MM.1S (cell line): Measurements from ENCODE around the gene MRPS2.

Experiments
- DNase-seq: peaks from one replicate; pipeline ENCODE4 v3.0.0-alpha.2; 2015
- H2AFZ ChIP-seq: fragments of 300-600 bp; sonication (generic); 2 replicates; pipeline ENCODE4 v1.6.0; 2016; ENCODE audit warnings: antibody characterized with exemption, low read length
- H3F3A ChIP-seq: fragments of 300-600 bp; sonication (generic); 2 replicates; pipeline ENCODE4 v1.6.1; 2016; ENCODE audit warnings: mild to moderate bottlenecking, antibody characterized with exemption, low read length, moderate library complexity, mixed read lengths; ENCODE audit not compliant: insufficient read depth
- H3K27ac ChIP-seq: fragments of 300-600 bp; sonication (generic); 2 replicates; pipeline ENCODE4 v1.5.1; 2016; ENCODE audit warnings: mild to moderate bottlenecking, low read length
- H3K27me3 ChIP-seq: fragments of 300-600 bp; sonication (generic); replicated peaks from 2 replicates; pipeline ENCODE4 v1.6.0; 2016; ENCODE audit warnings: low read length; ENCODE audit not compliant: insufficient read depth
- H3K36me3 ChIP-seq: fragments of 300-600 bp; sonication (generic); replicated peaks from 2 replicates; pipeline ENCODE4 v1.6.1; 2016; ENCODE audit warnings: mild to moderate bottlenecking, low read length, mixed read lengths; ENCODE audit not compliant: insufficient read depth
- H3K4me1 ChIP-seq: fragments of 300-600 bp; sonication (generic); 2 replicates; pipeline ENCODE4 v1.6.1; 2016; ENCODE audit warnings: low read length, mixed read lengths
- H3K4me2 ChIP-seq: fragments of 300-600 bp; sonication (generic); 2 replicates; pipeline ENCODE4 v1.6.0; 2016; ENCODE audit warnings: low read depth, low read length
- H3K4me3 ChIP-seq: fragments of 300-600 bp; sonication (generic); 2 replicates; pipeline ENCODE4 v1.5.1; 2016; ENCODE audit warnings: low read length, mixed read lengths
- H3K79me2 ChIP-seq: fragments of 300-600 bp; sonication (generic); 2 replicates; pipeline ENCODE4 v1.6.1; 2016; ENCODE audit warnings: mixed run types, low read length, mixed read lengths
- H3K9ac ChIP-seq: fragments of 300-600 bp; sonication (generic); 2 replicates; pipeline ENCODE4 v1.6.1; 2016; ENCODE audit warnings: low read length, mixed read lengths
- H3K9me2 ChIP-seq: fragments of 300-600 bp; sonication (generic); replicated peaks from 2 replicates; pipeline ENCODE4 v1.6.1; 2016; ENCODE audit warnings: mild to moderate bottlenecking, low read length, mixed read lengths; ENCODE audit not compliant: insufficient read depth
- H3K9me3 ChIP-seq: fragments of 300-600 bp; sonication (generic); replicated peaks from 2 replicates; pipeline ENCODE4 v1.6.1; 2016; ENCODE audit warnings: mild to moderate bottlenecking, low read length, mixed read lengths; ENCODE audit not compliant: insufficient read depth
- H4K20me1 ChIP-seq: fragments of 300-600 bp; sonication (generic); 2 replicates; pipeline ENCODE4 v1.6.1; 2016; ENCODE audit warnings: mild to moderate bottlenecking, low read length, moderate library complexity, mixed read lengths; ENCODE audit not compliant: insufficient read depth
- CTCF ChIP-seq: fragments of 300-600 bp; sonication (generic); IDR thresholded peaks from 2 replicates; pipeline ENCODE4 v1.5.1; 2016; ENCODE audit warnings: antibody characterized with exemption, low read length, mixed read lengths
- EZH2 ChIP-seq: fragments of 300-600 bp; sonication (generic); optimal IDR thresholded peaks from 2 replicates; pipeline ENCODE3; 2017; ENCODE audit warnings: low read depth, mild to moderate bottlenecking, antibody characterized with exemption, low read length, mixed read lengths
- EZH2phosphoT487 ChIP-seq: fragments of 300-600 bp; sonication (generic); IDR thresholded peaks from 2 replicates; pipeline ENCODE4 v1.6.1; 2018; ENCODE audit warnings: antibody characterized with exemption, low read length

The MRPS2 gene

GRCh38 chr9:135521608-135522095 lies 21.2 kb downstream of the MRPS2 start:
- Histone ChIP-seq H3K9me3 (no peaks in the 10 kb centered on the region), H3K4me2 (no peak overlapping the region), H3K4me3 (no peak overlapping the region), H3K36me3 (no peaks in the 10 kb centered on the region), H3K9ac (no peak overlapping the region), H3K4me1 (no peaks in the 10 kb centered on the region), H3F3A (no peaks in the 10 kb centered on the region), H3K27me3 (peaks cover 17% of the 10 kb centered on the region), H3K79me2 (no peaks in the 10 kb centered on the region), H3K27ac (no peak overlapping the region), H2AFZ (no peak overlapping the region), H4K20me1 (no peaks in the 10 kb centered on the region), H3K9me2 (no peaks in the 10 kb centered on the region)
- DNase-seq, result no peak
- TF ChIP-seq EZH2, result no peak
- TF ChIP-seq CTCF, result no peak
- no peak for TF ChIP-seq EZH2phosphoT487

- Histone ChIP-seq H3K9me3 (no peaks in the 10 kb centered on the region), H3K27me3 (peaks cover 12% of the 10 kb centered on the region), H3F3A (no peaks in the 10 kb centered on the region), H2AFZ (no peak overlapping the region), H3K9ac (no peak overlapping the region), H3K27ac (no peak overlapping the region), H3K4me3 (no peak overlapping the region), H3K4me1 (no peaks in the 10 kb centered on the region), H3K9me2 (no peaks in the 10 kb centered on the region), H3K4me2 (no peak overlapping the region), H3K79me2 (no peaks in the 10 kb centered on the region), H4K20me1 (no peaks in the 10 kb centered on the region), H3K36me3 (no peaks in the 10 kb centered on the region)
- no peak for DNase-seq
- TF ChIP-seq EZH2, result no peak
- TF ChIP-seq CTCF, result no peak
- TF ChIP-seq EZH2phosphoT487, result no peak
Measured at GRCh38 chr9:135522137-135522877, 21.8 kb downstream of the MRPS2 start.

GRCh38 chr9:135522931-135523330 lies 22.4 kb downstream of the MRPS2 start:
- H4K20me1 ChIP-seq, result no peaks in the 10 kb centered on the region
- no peak overlapping the region for H3K4me2 ChIP-seq
- H3K4me3 ChIP-seq, result no peak overlapping the region
- no peak overlapping the region for H3K27ac ChIP-seq
- no peaks in the 10 kb centered on the region for H3K9me2 ChIP-seq
- H2AFZ ChIP-seq, result no peak overlapping the region
- H3F3A ChIP-seq, result no peaks in the 10 kb centered on the region
- H3K36me3 ChIP-seq, result no peaks in the 10 kb centered on the region
- no peak overlapping the region for H3K9ac ChIP-seq
- H3K27me3 ChIP-seq, result peaks cover 6% of the 10 kb centered on the region
- no peak for DNase-seq
- H3K79me2 ChIP-seq, result no peaks in the 10 kb centered on the region
- TF ChIP-seq EZH2phosphoT487 (no peak), EZH2 (no peak), CTCF (no peak)
- H3K4me1 ChIP-seq, result no peaks in the 10 kb centered on the region
- H3K9me3 ChIP-seq, result no peaks in the 10 kb centered on the region
